Measurements from ENCODE around the gene CCDC124.
"Not testable (repeated sequence)": the region's sequence is repeated elsewhere in the genome, so short reads cannot be mapped to it uniquely, and the experiment has no call there.

The CCDC124 gene

DNA sequence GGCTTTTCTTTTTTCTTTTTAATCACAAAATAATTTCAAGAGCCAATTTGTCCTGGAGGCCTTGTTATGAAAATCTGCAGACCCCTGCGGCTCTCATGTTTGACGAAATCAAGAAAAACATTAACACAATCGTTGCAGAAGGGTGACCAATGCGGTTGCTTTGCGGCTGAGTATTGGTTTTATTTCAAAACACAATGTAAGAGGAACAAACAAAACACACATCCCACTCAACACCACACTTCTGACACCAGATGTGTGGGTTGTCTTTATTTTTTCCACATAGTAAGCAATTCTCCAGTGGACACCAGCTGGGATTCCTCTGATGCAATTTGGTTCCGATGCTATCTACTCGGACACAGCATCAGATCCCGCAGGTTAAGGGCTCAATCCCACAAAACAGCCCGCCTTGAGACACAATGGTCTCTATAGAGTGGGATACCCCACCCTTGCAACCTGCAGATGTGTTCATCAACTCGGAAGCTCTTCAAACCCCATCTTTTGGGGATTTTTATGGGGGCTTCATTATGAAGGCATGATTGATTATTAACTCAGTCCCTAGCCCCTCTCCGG, 21.9 kb upstream of the CCDC124 start:
- no peaks in the 10 kb centered on the region for H4K20me1 ChIP-seq (ENCODE audit: insufficient read depth, low read length)
- H2AFZ ChIP-seq (ENCODE audit: low read length): no peak overlapping the region
- H3F3A ChIP-seq (ENCODE audit: insufficient read depth, low read length): no peaks in the 10 kb centered on the region
- H3K9me3 ChIP-seq (ENCODE audit: low read length): peaks cover 3% of the 10 kb centered on the region; the same call in 1 of the 2 replicates
- H3K27me3 ChIP-seq (ENCODE audit: insufficient read depth, low read length): no peaks in the 10 kb centered on the region
- H3K4me3 ChIP-seq (ENCODE audit: low read depth, low read length, poor library complexity, severe bottlenecking): no peak overlapping the region
- no peak overlapping the region for H3K4me2 ChIP-seq (ENCODE audit: low read length)
- H3K36me3 ChIP-seq (ENCODE audit: insufficient read depth, low read length): no peaks in the 10 kb centered on the region
- H3K9ac ChIP-seq (ENCODE audit: low read length): no peak overlapping the region
- H3K9me2 ChIP-seq (ENCODE audit: low read depth, low read length): no peaks in the 10 kb centered on the region
- no peak overlapping the region for H3K27ac ChIP-seq (ENCODE audit: low read depth, low read length, poor library complexity, severe bottlenecking)
- H3K79me2 ChIP-seq (ENCODE audit: insufficient read depth, low read length): no peaks in the 10 kb centered on the region
- TF ChIP-seq, protein P1, sequence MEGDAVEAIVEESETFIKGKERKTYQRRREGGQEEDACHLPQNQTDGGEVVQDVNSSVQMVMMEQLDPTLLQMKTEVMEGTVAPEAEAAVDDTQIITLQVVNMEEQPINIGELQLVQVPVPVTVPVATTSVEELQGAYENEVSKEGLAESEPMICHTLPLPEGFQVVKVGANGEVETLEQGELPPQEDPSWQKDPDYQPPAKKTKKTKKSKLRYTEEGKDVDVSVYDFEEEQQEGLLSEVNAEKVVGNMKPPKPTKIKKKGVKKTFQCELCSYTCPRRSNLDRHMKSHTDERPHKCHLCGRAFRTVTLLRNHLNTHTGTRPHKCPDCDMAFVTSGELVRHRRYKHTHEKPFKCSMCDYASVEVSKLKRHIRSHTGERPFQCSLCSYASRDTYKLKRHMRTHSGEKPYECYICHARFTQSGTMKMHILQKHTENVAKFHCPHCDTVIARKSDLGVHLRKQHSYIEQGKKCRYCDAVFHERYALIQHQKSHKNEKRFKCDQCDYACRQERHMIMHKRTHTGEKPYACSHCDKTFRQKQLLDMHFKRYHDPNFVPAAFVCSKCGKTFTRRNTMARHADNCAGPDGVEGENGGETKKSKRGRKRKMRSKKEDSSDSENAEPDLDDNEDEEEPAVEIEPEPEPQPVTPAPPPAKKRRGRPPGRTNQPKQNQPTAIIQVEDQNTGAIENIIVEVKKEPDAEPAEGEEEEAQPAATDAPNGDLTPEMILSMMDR (IDR thresholded peaks at IDR 0.05; ENCODE audit: low read length): no peak
- no peak for TF ChIP-seq EZH2 (IDR thresholded peaks at IDR 0.05; ENCODE audit: borderline replicate concordance, low read length)
- H3K4me1 ChIP-seq (ENCODE audit: insufficient read depth, low read length, severe bottlenecking): no peaks in the 10 kb centered on the region

- no peak for TF ChIP-seq EZH2 (IDR thresholded peaks at IDR 0.05; ENCODE audit: borderline replicate concordance, low read length)
- TF ChIP-seq, protein P1 (IDR thresholded peaks at IDR 0.05; ENCODE audit: low read length): no peak
- no peak overlapping the region for H3K4me2 ChIP-seq (ENCODE audit: low read length)
Measured at GRCh38 chr19:17915940-17916593, 16.7 kb upstream of the CCDC124 start.

GRCh38 chr19:17918151-17918550, 14.7 kb upstream of the CCDC124 start:
- H3K36me3 ChIP-seq (ENCODE audit: insufficient read depth, low read length); H3K9ac ChIP-seq (ENCODE audit: low read length); H3K9me2 ChIP-seq (ENCODE audit: low read depth, low read length); H2AFZ ChIP-seq (ENCODE audit: low read length); H3K4me2 ChIP-seq (ENCODE audit: low read length); H3K9me3 ChIP-seq (ENCODE audit: low read length); H3K27ac ChIP-seq (ENCODE audit: low read depth, low read length, poor library complexity, severe bottlenecking); H3K4me3 ChIP-seq (ENCODE audit: low read depth, low read length, poor library complexity, severe bottlenecking); H3K27me3 ChIP-seq (ENCODE audit: insufficient read depth, low read length); H3K4me1 ChIP-seq (ENCODE audit: insufficient read depth, low read length, severe bottlenecking); H4K20me1 ChIP-seq (ENCODE audit: insufficient read depth, low read length); H3K79me2 ChIP-seq (ENCODE audit: insufficient read depth, low read length); H3F3A ChIP-seq (ENCODE audit: insufficient read depth, low read length): not testable (repeated sequence)

More at GRCh38 chr19:17915940-17916593, 16.7 kb upstream of the CCDC124 start:
- Histone ChIP-seq H3K27ac (ENCODE audit: low read depth, low read length, poor library complexity, severe bottlenecking) (no peak overlapping the region), H3K27me3 (ENCODE audit: insufficient read depth, low read length) (peaks cover 4% of the 10 kb centered on the region; the same call in 1 of the 2 replicates), H2AFZ (ENCODE audit: low read length) (no peak overlapping the region), H3K79me2 (ENCODE audit: insufficient read depth, low read length) (no peaks in the 10 kb centered on the region), H4K20me1 (ENCODE audit: insufficient read depth, low read length) (no peaks in the 10 kb centered on the region), H3K4me1 (ENCODE audit: insufficient read depth, low read length, severe bottlenecking) (no peaks in the 10 kb centered on the region), H3K36me3 (ENCODE audit: insufficient read depth, low read length) (no peaks in the 10 kb centered on the region), H3F3A (ENCODE audit: insufficient read depth, low read length) (no peaks in the 10 kb centered on the region), H3K9ac (ENCODE audit: low read length) (no peak overlapping the region), H3K9me3 (ENCODE audit: low read length) (no peaks in the 10 kb centered on the region), H3K4me3 (ENCODE audit: low read depth, low read length, poor library complexity, severe bottlenecking) (no peak overlapping the region), H3K9me2 (ENCODE audit: low read depth, low read length) (no peaks in the 10 kb centered on the region)

DNA sequence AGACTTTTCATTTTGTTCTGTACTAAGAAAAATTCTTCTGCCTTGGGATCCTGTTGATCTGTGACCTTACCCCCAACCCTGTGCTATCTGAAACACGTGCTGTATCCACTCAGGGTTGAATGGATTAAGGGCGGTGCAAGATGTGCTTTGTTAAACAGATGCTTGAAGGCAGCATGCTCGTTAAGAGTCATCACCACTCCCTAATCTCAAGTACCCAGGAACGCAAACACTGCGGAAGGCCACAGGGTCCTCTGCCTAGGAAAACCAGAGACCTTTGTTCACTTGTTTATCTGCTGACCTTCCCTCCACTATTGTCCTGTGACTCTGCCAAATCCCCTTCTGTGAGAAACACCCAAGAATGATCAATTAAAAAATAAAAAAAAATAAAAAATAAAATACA, 13.7 kb upstream of the CCDC124 start:
- not testable (repeated sequence) for H3K79me2 ChIP-seq (ENCODE audit: insufficient read depth, low read length); H3K9me3 ChIP-seq (ENCODE audit: low read length); H3K9me2 ChIP-seq (ENCODE audit: low read depth, low read length); H3K4me1 ChIP-seq (ENCODE audit: insufficient read depth, low read length, severe bottlenecking); H2AFZ ChIP-seq (ENCODE audit: low read length); H4K20me1 ChIP-seq (ENCODE audit: insufficient read depth, low read length); H3F3A ChIP-seq (ENCODE audit: insufficient read depth, low read length); H3K4me3 ChIP-seq (ENCODE audit: low read depth, low read length, poor library complexity, severe bottlenecking); H3K4me2 ChIP-seq (ENCODE audit: low read length); H3K36me3 ChIP-seq (ENCODE audit: insufficient read depth, low read length); H3K27me3 ChIP-seq (ENCODE audit: insufficient read depth, low read length); H3K9ac ChIP-seq (ENCODE audit: low read length); H3K27ac ChIP-seq (ENCODE audit: low read depth, low read length, poor library complexity, severe bottlenecking)

All from OCI-LY1 (cell line).